ENCODE results near the gene DCST1. TPM values are rescaled to one million over a fixed set of nuclear protein-coding genes. Genes with fewer than 3 reads are reported as not detected.
A peak's percentile ranks its signal among the peaks of the same experiment; 100 is the strongest.

Gene DCST1
- total and polyA plus RNA-seq, 2 of the 8 experiments (the other 6 are each of a cell fraction or from before 2014, with no cell fraction given): not detected

GRCh38 chr1:155004352-155005075, 29.1 kb upstream of the DCST1 start:
- no peaks in the 10 kb centered on the region for H3K27me3 ChIP-seq (replicated peaks in 1 of 4; ENCODE audit: control insufficient read depth in 3 of 4, extremely low read depth in 1 of 4, insufficient read depth in 3 of 4, low read length in 3 of 4)
- FAIRE-seq (no peak), DNase-seq (ENCODE audit: low read depth in 1 of 2, low spot score in 2 of 2) (no peak)
- H3K4me1 ChIP-seq (replicated peaks in 1 of 4; ENCODE audit: control insufficient read depth in 3 of 4, insufficient read depth in 4 of 4, low read length in 3 of 4): peaks cover 6 to 33% (median 23%) of the 10 kb centered on the region in 4 experiments
- peak overlapping the region; percentile 57 for H3K4ac ChIP-seq (replicated peaks; ENCODE audit: insufficient read length, low read depth, low read length)
- ChIA-PET POLR2A (ENCODE audit: partially characterized antibody) (interaction anchor here (1.0 to 42.8 kb wide), 7 partner anchors 11 to 125 kb away, joined by 3 to 702 read pairs (median 4); partner anchors contain the start of genes CKS1B, FLAD1, LENEP and PBXIP1), CTCF (ENCODE audit: partially characterized antibody) (interaction anchor here (1.2 to 14.0 kb wide), 9 partner anchors 8 to 202 kb away, joined by 3 to 258 read pairs (median 4); partner anchors contain the start of genes FLAD1 and LENEP)
- H3K4me3 ChIP-seq (ENCODE audit: extremely low read depth in 1 of 4, insufficient read depth in 2 of 4, low read depth in 3 of 4, low read length in 4 of 4): peak overlapping the region; percentile 45 to 99 (median 90)
- TF ChIP-seq ATF3 (IDR thresholded peaks at IDR 0.05; ENCODE audit: insufficient read depth, low read depth, low read length): no peak
- 0 out of 2 replicates have a peak, but pooled peaks have one; percentile 28 for TF ChIP-seq SP1 (IDR thresholded peaks at IDR 0.05; ENCODE audit: low read depth, low read length)
- no peak for TF ChIP-seq GTF2F1 (IDR thresholded peaks at IDR 0.05; ENCODE audit: borderline replicate concordance, low read depth, low read length)
- no peak for TF ChIP-seq JUN (IDR thresholded peaks at IDR 0.05; ENCODE audit: low read depth, low read length)
- no peak for TF ChIP-seq JUND (IDR thresholded peaks at IDR 0.05; ENCODE audit: low read length)
- TF ChIP-seq RAD21 (IDR thresholded peaks at IDR 0.05 in 1 of 2, conservative IDR thresholded peaks at IDR 0.05 in 1 of 2; ENCODE audit: low read depth in 2 of 2, low read length in 2 of 2): no peak
- TF ChIP-seq ASH2L (IDR thresholded peaks at IDR 0.05; ENCODE audit: low read length): peak; percentile 40
- TF ChIP-seq, protein P1, sequence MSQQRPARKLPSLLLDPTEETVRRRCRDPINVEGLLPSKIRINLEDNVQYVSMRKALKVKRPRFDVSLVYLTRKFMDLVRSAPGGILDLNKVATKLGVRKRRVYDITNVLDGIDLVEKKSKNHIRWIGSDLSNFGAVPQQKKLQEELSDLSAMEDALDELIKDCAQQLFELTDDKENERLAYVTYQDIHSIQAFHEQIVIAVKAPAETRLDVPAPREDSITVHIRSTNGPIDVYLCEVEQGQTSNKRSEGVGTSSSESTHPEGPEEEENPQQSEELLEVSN (IDR thresholded peaks at IDR 0.05): no peak
- no peak; the same call in 1 of the 2 replicates for TF ChIP-seq POLR2AphosphoS5 (IDR thresholded peaks at IDR 0.05; ENCODE audit: low read depth, low read length)
- peak overlapping the region; percentile 98; the same call in 1 of the 2 replicates for H3K18ac ChIP-seq (ENCODE audit: extremely low read depth, low read length)
- peak overlapping the region; percentile 55 for H4K5ac ChIP-seq (ENCODE audit: insufficient read length, low read depth, low read length)
- H2AFZ ChIP-seq (ENCODE audit: low read length): no peak overlapping the region
- H3K4me2 ChIP-seq (ENCODE audit: insufficient read depth in 1 of 2, low read depth in 2 of 2, low read length in 2 of 2): peak overlapping the region; percentile 79 to 93
- H3K36me3 ChIP-seq (ENCODE audit: control insufficient read depth in 2 of 4, insufficient read depth in 4 of 4, low read length in 3 of 4): peaks cover 0 to 2% (median 0%) of the 10 kb centered on the region in 4 experiments; a peak in 2 of 8 replicates
- H4K91ac ChIP-seq (replicated peaks; ENCODE audit: insufficient read length, low read length): peak overlapping the region; percentile 63
- H2AK5ac ChIP-seq (ENCODE audit: low read depth, low read length): peak overlapping the region; percentile 97
- peaks cover 0 to 17% of the 10 kb centered on the region in 2 experiments for H4K20me1 ChIP-seq (replicated peaks in 1 of 2; ENCODE audit: control insufficient read depth in 1 of 2, insufficient read depth in 2 of 2, low read length in 2 of 2)
- H3K23me2 ChIP-seq (ENCODE audit: low read depth, low read length): peaks cover 18% of the 10 kb centered on the region; the same call in 1 of the 2 replicates
- peak overlapping the region; percentile 100 for H2BK12ac ChIP-seq (ENCODE audit: low read depth, low read length)
- peak overlapping the region; percentile 99 for H2BK15ac ChIP-seq (ENCODE audit: low read length)
- H3K79me2 ChIP-seq (ENCODE audit: control insufficient read depth in 1 of 2, insufficient read depth in 2 of 2, low read length in 2 of 2): peaks cover 0 to 53% of the 10 kb centered on the region in 2 experiments; a peak in 3 of 4 replicates
- peak overlapping the region; percentile 100 for H2BK20ac ChIP-seq (ENCODE audit: low read length)
- H3K9ac ChIP-seq (replicated peaks in 1 of 4; ENCODE audit: extremely low read depth in 1 of 4, low read depth in 3 of 4, low read length in 3 of 4): peak overlapping the region in 2 of 4 experiments; percentile 19 to 26; a peak in 3 of 7 replicates
- H2BK5ac ChIP-seq (ENCODE audit: low read depth, low read length): peak overlapping the region; percentile 99
- no peak overlapping the region for H3K23ac ChIP-seq (ENCODE audit: insufficient read length)
- H3K9me3 ChIP-seq (ENCODE audit: insufficient read depth in 2 of 2, low read depth in 1 of 2, low read length in 1 of 2): no peaks in the 10 kb centered on the region
- no peak overlapping the region for H3K14ac ChIP-seq (ENCODE audit: insufficient read length)
- peaks cover 15% of the 10 kb centered on the region for H3K79me1 ChIP-seq (ENCODE audit: low read depth, low read length)
- H2BK120ac ChIP-seq (replicated peaks; ENCODE audit: low read depth, low read length): peak overlapping the region; percentile 71
- H4K8ac ChIP-seq (ENCODE audit: extremely low read depth, insufficient read depth, low read length): peak overlapping the region; percentile 53; the same call in 1 of the 2 replicates
- 0 out of 2 replicates have a peak overlapping the region, but pooled peaks have one; percentile 21 for H3K27ac ChIP-seq (ENCODE audit: low read depth, low read length)
- 36% methylated on average over 5 of the region's 5 CpGs; no CpG with 5 or more reads in 1 of the 2 experiments for WGBS, 2 experiments (ENCODE audit: extremely low coverage in 1 of 2, insufficient coverage in 1 of 2, insufficient read length in 1 of 2, insufficient replicate concordance in 2 of 2, low coverage in 1 of 2, low lambda C conversion rate in 2 of 2, missing lambda C conversion rate in 1 of 2)
- H3K56ac ChIP-seq (replicated peaks; ENCODE audit: insufficient read length, low read depth, low read length): peak overlapping the region; percentile 63
